LNCAP (cell line): ENCODE results near the gene OR4S2.

Experiments
- CTCF ChIP-seq: fragments of 450-650 bp; IDR thresholded peaks from 2 replicates; pipeline ENCODE4 v1.5.1; 2017; ENCODE audit warnings: mild to moderate bottlenecking

Gene OR4S2

GRCh38 chr11:55648027-55648426, at the start of gene OR4S2:
OR4S2 (plus strand) TSS chr11:55648327; CDS start chr11:55650904, 2,577 bp downstream.
- no peak for TF ChIP-seq CTCF

- TF ChIP-seq CTCF, result no peak
These were observed 40.6 kb upstream of the OR4S2 start, which contains the start of gene OR4C11 for GRCh38 chr11:55607545-55607944. OR4C11 (minus strand) TSS chr11:55607645; CDS start chr11:55604373, 3,272 bp downstream.

GRCh38 chr11:55624531-55624930, 23.6 kb upstream of the OR4S2 start:
- TF ChIP-seq CTCF, result no peak

GRCh38 chr11:55634813-55635212, 13.3 kb upstream of the OR4S2 start, which contains the start of gene OR4P4:
OR4P4 (plus strand) TSS chr11:55635113.
- TF ChIP-seq CTCF, result no peak

- TF ChIP-seq CTCF, result no peak
These were observed 4.4 kb downstream of the OR4S2 start for GRCh38 chr11:55652560-55652959.

- no peak for TF ChIP-seq CTCF
These were observed 7.0 kb downstream of the OR4S2 start for GRCh38 chr11:55655096-55655495.

GRCh38 chr11:55658031-55658573, 10.0 kb downstream of the OR4S2 start:
- no peak for TF ChIP-seq CTCF

GRCh38 chr11:55658608-55659007, 10.5 kb downstream of the OR4S2 start:
- no peak for TF ChIP-seq CTCF
